K562 (cell line): ENCODE results near the gene AADAC. TPM values are rescaled to one million over a fixed set of nuclear protein-coding genes. Genes with fewer than 3 reads are reported as not detected.

Experiments
- ATAC-seq: fragments of 200-7000 bp; cut with Tn5 transposase; 3 replicates; pipeline ENCODE4 v1.9.1; 2020; ENCODE audit warnings: moderate library complexity
- BruUV-seq: library from RNA; stranded (reverse); fragments of 400-500 nt; replicated peaks from 2 replicates; lab custom pipeline; 2021; lab: Mats Ljungman, UMichigan
- CTCF ChIA-PET: fragments of 300-600 bp; formaldehyde crosslinking; extraction: SDS; loops from one replicate; lab custom pipeline; 2021; ENCODE audit warnings: low intra/inter-chr PET ratio; lab: Yijun Ruan, JAX
- POLR2A ChIA-PET: fragments of 300-600, 350-650 bp; sonication (Branson Sonifier 250); formaldehyde crosslinking; extraction: SDS; loops from one replicate; lab custom pipeline; 2021; ENCODE audit warnings: antibody characterized with exemption, inconsistent platforms; lab: Yijun Ruan, JAX
- DNase-seq, 4 experiments: peaks; one replicate each; pipeline versions ENCODE4 v3.0.0 to v3.0.0-alpha.2; 2011 to 2018; ENCODE audit warnings: low spot score in 3 of 4, mixed read lengths in 3 of 4; ENCODE audit errors: extremely low read depth in 1 of 4
- FAIRE-seq: peaks from 2 replicates; lab custom pipeline; 2011; peaks lifted over from hg19 to GRCh38; lab: Jason Lieb, UNC
- H2AFZ ChIP-seq: 2 replicates; pipeline ENCODE4 v1.6.0; 2011; ENCODE audit warnings: low read depth, low read length, control low read depth, inconsistent platforms
- H3K27ac ChIP-seq: fragments of 200-600 bp; 3 replicates; pipeline ENCODE4 v1.8.0; 2011; ENCODE audit warnings: low read depth, mild to moderate bottlenecking, control low read depth, inconsistent platforms, low read length, moderate library complexity, mixed read lengths; ENCODE audit errors: extremely low read depth
- H3K27me3 ChIP-seq, 2 experiments: fragments of 300-600 bp in 1 of 2; 2 replicates in 1 of 2; 3 replicates in 1 of 2; pipeline versions ENCODE4 v1.6.0 to v1.8.0; 2011; ENCODE audit warnings: inconsistent platforms in 2 of 2, low read length in 2 of 2, mild to moderate bottlenecking in 1 of 2, mixed read lengths in 1 of 2, moderate library complexity in 1 of 2; ENCODE audit not compliant: control insufficient read depth in 2 of 2, insufficient read depth in 2 of 2
- H3K36me3 ChIP-seq: fragments of 300-600 bp; 3 replicates; pipeline ENCODE4 v1.8.0; 2011; ENCODE audit warnings: mild to moderate bottlenecking, low read length, inconsistent platforms; ENCODE audit not compliant: control insufficient read depth, insufficient read depth
- H3K4me1 ChIP-seq, 2 experiments: fragments of 200-600 bp in 1 of 2; replicated peaks in 1 of 2; 2 replicates in 1 of 2; 3 replicates in 1 of 2; pipeline versions ENCODE4 v1.5.1 to v1.8.0; 2011; ENCODE audit warnings: inconsistent platforms in 2 of 2, low read length in 2 of 2, mild to moderate bottlenecking in 1 of 2, mixed read lengths in 1 of 2, moderate library complexity in 1 of 2; ENCODE audit not compliant: control insufficient read depth in 2 of 2, insufficient read depth in 2 of 2
- H3K4me2 ChIP-seq: 2 replicates; pipeline ENCODE4 v1.6.1; 2011; ENCODE audit warnings: low read length, control low read depth, inconsistent platforms, mixed read lengths; ENCODE audit not compliant: insufficient read depth
- H3K4me3 ChIP-seq: fragments of 200-600 bp; sonication (generic), shearing (Covaris generic); 2 replicates; pipeline ENCODE4 v1.5.1; 2016; ENCODE audit warnings: control low read depth, inconsistent platforms
- H3K79me2 ChIP-seq: fragments of 200-600 bp; 3 replicates; pipeline ENCODE4 v1.8.0; 2011; ENCODE audit warnings: low read length, inconsistent platforms; ENCODE audit not compliant: control insufficient read depth, insufficient read depth
- H3K9ac ChIP-seq, 2 experiments: 2 replicates each; pipeline versions ENCODE4 v1.6.0 to v1.6.1; 2011; ENCODE audit warnings: low read depth in 2 of 2, low read length in 2 of 2, control low read depth in 1 of 2, inconsistent platforms in 1 of 2, mild to moderate bottlenecking in 1 of 2, mixed read lengths in 1 of 2; ENCODE audit not compliant: insufficient read depth in 1 of 2
- H3K9me1 ChIP-seq: one replicate; pipeline ENCODE4 v1.6.0; 2011; ENCODE audit warnings: inconsistent platforms, mild to moderate bottlenecking, low read length, moderate library complexity; ENCODE audit not compliant: control insufficient read depth, insufficient read depth
- H3K9me3 ChIP-seq: replicated peaks from 2 replicates; pipeline ENCODE4 v1.5.1; 2011; ENCODE audit warnings: low read depth, low read length, inconsistent platforms; ENCODE audit not compliant: control insufficient read depth, insufficient read depth
- H4K20me1 ChIP-seq: replicated peaks from 2 replicates; pipeline ENCODE4 v1.6.1; 2011; ENCODE audit warnings: low read length, inconsistent platforms, mixed read lengths; ENCODE audit not compliant: control insufficient read depth, insufficient read depth
- DACH1 ChIP-seq: fragments of 450-650 bp; IDR thresholded peaks from 2 replicates; pipeline ENCODE4 v1.6.1; 2018; ENCODE audit not compliant: partially characterized antibody
- HDAC6 ChIP-seq: IDR thresholded peaks from 2 replicates; pipeline ENCODE4 v1.6.1; 2012; ENCODE audit warnings: low read depth, mild to moderate bottlenecking, control low read depth, inconsistent platforms, low read length, moderate library complexity
- KDM5B ChIP-seq: fragments of 200-600 bp; sonication (generic); IDR thresholded peaks from 2 replicates; pipeline ENCODE4 v1.6.1; 2012; ENCODE audit warnings: low read depth, mild to moderate bottlenecking, moderate library complexity, low read length, control low read depth, inconsistent platforms; ENCODE audit not compliant: insufficient replicate concordance
- NFRKB ChIP-seq: fragments of 450-650 bp; IDR thresholded peaks from 2 replicates; pipeline ENCODE4 v1.6.1; 2016; ENCODE audit warnings: low read depth
- SMARCC2 ChIP-seq: fragments of 450-650 bp; IDR thresholded peaks from 2 replicates; pipeline ENCODE4 v1.6.1; 2017; ENCODE audit warnings: antibody characterized with exemption, moderate library complexity, mild to moderate bottlenecking, low read depth
- TEAD1 ChIP-seq, 2 experiments: fragments of 450-650 bp in 1 of 2; sonication (generic) in 1 of 2; formaldehyde crosslinking; IDR thresholded peaks; 2 replicates each; pipeline versions ENCODE4 v1.4.0 to v1.8.0; 2020 to 2022; ENCODE audit warnings: mild to moderate bottlenecking in 2 of 2, missing genetic modification reagents in 1 of 2
- ZBED1 ChIP-seq: IDR thresholded peaks from 2 replicates; pipeline ENCODE4 v1.6.1; 2014
- WGBS: fragments of 100-300 bp; shearing (Covaris generic); methylation state at CpG from one replicate; pipeline ENCODE4 v1.1.6; 2016; ENCODE audit warnings: low coverage, mixed read lengths; ENCODE audit not compliant: insufficient coverage; ENCODE audit errors: missing lambda C conversion rate; 5-methylcytosine and 5-hydroxymethylcytosine counted together
- in situ Hi-C: fragments of 300-500 bp; cut with MboI; formaldehyde crosslinking; loops from 4 replicates; pipeline ENCODE4 v1.15.0; 2018; ENCODE audit warnings: inconsistent platforms, mixed read lengths
- intact Hi-C: fragments of 100-400 bp; cut with micrococcal nuclease; formaldehyde crosslinking; loops from 2 replicates; pipeline ENCODE4 v1.14.2; 2022
- polyA plus RNA-seq, 8 experiments: library from polyadenylated mRNA; depleted of rRNA in 4 of 8; stranded (reverse) in 5 of 8; unstranded in 3 of 8; fragments of >200 nt; fragmentation: Nextera tagmentation in 2 of 8; fragmentation: Illumina TruSeq in 1 of 8; extraction: Ambion mirVana in 2 of 8; extraction: Trizol in 1 of 8; gene quantifications; 2 replicates each; pipeline versions ENCODE4 v1.2.1 to v1.2.3, GENCODE V29; 2011 to 2014; ENCODE audit warnings: inconsistent platforms in 1 of 8, missing spikeins in 1 of 8
- total RNA-seq, 7 experiments: library from RNA; depleted of rRNA in 6 of 7; stranded (reverse); fragments of >200 nt in 6 of 7; fragmentation: Illumina TruSeq in 2 of 7; extraction: Trizol in 2 of 7; gene quantifications; 2 replicates each; pipeline versions ENCODE4 v1.2.1 to v1.2.3, GENCODE V29; 2011 to 2021; ENCODE audit warnings: low replicate concordance in 1 of 7
- TF ChIP-seq, protein P1 (sequence below): fragments of 450-650 bp; formaldehyde crosslinking; IDR thresholded peaks from 2 replicates; pipeline ENCODE4 v1.4.0; 2020; ENCODE audit warnings: mild to moderate bottlenecking

The AADAC gene
- total and polyA plus RNA-seq, 9 of the 15 experiments (the other 6 are each of a cell fraction or from before 2014, with no cell fraction given) = 0.47 TPM; not detected in 8

DNA sequence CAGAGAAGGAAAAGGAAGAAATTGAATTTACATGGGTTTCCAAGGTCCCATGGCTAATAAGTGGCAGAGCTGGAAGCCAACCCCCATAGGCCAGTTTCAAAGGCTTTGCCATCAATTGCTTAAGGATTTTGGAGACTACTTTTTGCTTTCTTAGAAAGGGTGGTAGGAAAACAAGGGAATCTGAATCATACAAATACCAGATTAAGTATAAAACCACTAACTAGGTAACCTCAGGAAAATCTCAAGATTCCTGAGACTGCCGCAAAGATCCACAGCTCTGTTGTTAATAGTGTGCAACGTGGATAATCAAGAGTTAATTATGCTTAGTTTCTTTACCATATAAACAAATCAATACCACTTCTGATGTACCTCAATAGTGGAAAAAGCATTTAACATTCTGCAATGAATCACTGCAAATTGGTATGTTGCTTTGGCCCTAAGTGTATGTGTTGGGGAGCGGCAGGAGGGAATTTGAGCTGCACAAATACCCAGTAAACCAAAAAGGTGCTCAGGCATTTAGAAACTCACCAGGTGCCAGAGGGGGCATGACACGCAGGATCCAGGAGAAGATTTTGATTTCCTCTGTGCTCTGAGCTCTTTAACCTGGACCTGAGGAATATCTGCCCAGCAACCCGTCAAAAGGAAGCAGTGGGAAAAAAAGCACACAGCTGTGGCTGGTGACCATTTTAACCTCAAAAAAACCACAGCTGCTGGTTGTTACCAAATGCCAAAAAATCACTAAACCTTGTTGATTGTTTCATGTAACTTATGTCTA lies 22.0 kb downstream of the AADAC start:
- Histone ChIP-seq H3K4me2 (no peak overlapping the region), H3K4me1 (peaks cover 0 to 16% of the 10 kb centered on the region in 2 experiments; a peak in 3 of 5 replicates), H3K4me3 (no peak overlapping the region), H2AFZ (no peak overlapping the region), H3K27me3 (no peaks in the 10 kb centered on the region), H4K20me1 (no peaks in the 10 kb centered on the region), H3K27ac (no peak overlapping the region), H3K79me2 (no peaks in the 10 kb centered on the region), H3K9me3 (no peaks in the 10 kb centered on the region), H3K9me1 (no peaks in the 10 kb centered on the region), H3K36me3 (no peaks in the 10 kb centered on the region), H3K9ac (no peak overlapping the region)
- in situ Hi-C loops (loop anchor here (25.0 kb wide), 1 partner anchor 599 kb away; no protein-coding TSS in a partner anchor), intact Hi-C loops (loop anchor here (5.0 kb wide), 1 partner anchor 174 kb away; no protein-coding TSS in a partner anchor)
- no peak for TF ChIP-seq NFRKB
- TF ChIP-seq HDAC6 = no peak
- TF ChIP-seq, protein P1, sequence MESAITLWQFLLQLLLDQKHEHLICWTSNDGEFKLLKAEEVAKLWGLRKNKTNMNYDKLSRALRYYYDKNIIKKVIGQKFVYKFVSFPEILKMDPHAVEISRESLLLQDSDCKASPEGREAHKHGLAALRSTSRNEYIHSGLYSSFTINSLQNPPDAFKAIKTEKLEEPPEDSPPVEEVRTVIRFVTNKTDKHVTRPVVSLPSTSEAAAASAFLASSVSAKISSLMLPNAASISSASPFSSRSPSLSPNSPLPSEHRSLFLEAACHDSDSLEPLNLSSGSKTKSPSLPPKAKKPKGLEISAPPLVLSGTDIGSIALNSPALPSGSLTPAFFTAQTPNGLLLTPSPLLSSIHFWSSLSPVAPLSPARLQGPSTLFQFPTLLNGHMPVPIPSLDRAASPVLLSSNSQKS = no peak
- no peak for TF ChIP-seq SMARCC2
- no peak for TF ChIP-seq KDM5B
- no peak for TF ChIP-seq DACH1
- no peak for TF ChIP-seq ZBED1
- TF ChIP-seq TEAD1 (CRISPR knock-in tag; IDR thresholded peaks at IDR 0.05) = no peak
- FAIRE-seq (no peak), DNase-seq (no peak), ATAC-seq (no peak)
- no TSS peak for BruUV-seq
- ChIA-PET POLR2A (interaction anchor here (1.6 kb wide), 1 partner anchor 309 kb away, joined by 4 read pairs; no protein-coding TSS in a partner anchor), CTCF (no interaction called here)
- 66% methylated on average over 5 of the region's 5 CpGs for WGBS
